Loucy (cell line): Measurements from ENCODE around the gene MADD.
A peak's percentile ranks its signal among the peaks of the same experiment; 100 is the strongest.

Experiments used
- H2AFZ ChIP-seq: fragments of 200-600 bp; sonication (generic); 2 replicates; pipeline ENCODE4 v1.6.0; 2016; ENCODE audit warnings: antibody characterized with exemption, mild to moderate bottlenecking, low read length, moderate library complexity
- H3F3A ChIP-seq: fragments of 200-600 bp; 2 replicates; pipeline ENCODE4 v1.6.0; 2016; ENCODE audit warnings: antibody characterized with exemption, low read depth, mild to moderate bottlenecking
- H3K27me3 ChIP-seq: fragments of 200-600 bp; sonication (generic); 2 replicates; pipeline ENCODE4 v1.6.1; 2014; ENCODE audit warnings: low read length, mild to moderate bottlenecking; ENCODE audit not compliant: insufficient read depth, poor library complexity, severe bottlenecking
- H3K36me3 ChIP-seq: fragments of 200-600 bp; sonication (generic); 2 replicates; pipeline ENCODE4 v1.6.1; 2016; ENCODE audit warnings: low read length; ENCODE audit not compliant: insufficient read depth
- H3K4me1 ChIP-seq: fragments of 200-600 bp; sonication (generic); 2 replicates; pipeline ENCODE4 v1.5.1; 2014; ENCODE audit warnings: low read length, mild to moderate bottlenecking; ENCODE audit not compliant: insufficient read depth, poor library complexity, severe bottlenecking
- H3K4me2 ChIP-seq: fragments of 200-600 bp; sonication (generic); 2 replicates; pipeline ENCODE4 v1.6.0; 2014; ENCODE audit warnings: antibody characterized with exemption, low read length, low read depth, mild to moderate bottlenecking; ENCODE audit not compliant: poor library complexity, severe bottlenecking
- H3K4me3 ChIP-seq: fragments of 200-600 bp; sonication (generic); 2 replicates; pipeline ENCODE4 v1.5.1; 2014; ENCODE audit warnings: low read length, mild to moderate bottlenecking, mixed read lengths; ENCODE audit not compliant: poor library complexity, severe bottlenecking
- H3K79me2 ChIP-seq: fragments of 200-600 bp; sonication (generic); 2 replicates; pipeline ENCODE4 v1.6.1; 2014; ENCODE audit warnings: low read length; ENCODE audit not compliant: insufficient read depth
- H3K9ac ChIP-seq: fragments of 200-600 bp; sonication (generic); 2 replicates; pipeline ENCODE4 v1.6.0; 2014; ENCODE audit warnings: mild to moderate bottlenecking, low read depth, low read length, moderate library complexity; ENCODE audit not compliant: poor library complexity, severe bottlenecking
- H3K9me2 ChIP-seq: fragments of 200-600 bp; sonication (generic); replicated peaks from 2 replicates; pipeline ENCODE4 v1.6.1; 2016; ENCODE audit warnings: low read depth, low read length, mixed read lengths
- H3K9me3 ChIP-seq: fragments of 200-600 bp; sonication (generic); 2 replicates; pipeline ENCODE4 v1.6.1; 2014; ENCODE audit warnings: mild to moderate bottlenecking, antibody characterized with exemption, low read length, low read depth; ENCODE audit not compliant: insufficient read depth
- H4K20me1 ChIP-seq: fragments of 200-600 bp; sonication (generic); 2 replicates; pipeline ENCODE4 v1.6.0; 2014; ENCODE audit warnings: antibody characterized with exemption, low read length, mild to moderate bottlenecking; ENCODE audit not compliant: insufficient read depth, poor library complexity, severe bottlenecking
- CTCF ChIP-seq: fragments of 200-600 bp; sonication (generic); conservative IDR thresholded peaks from 2 replicates; pipeline ENCODE4 v1.5.1; 2014; ENCODE audit warnings: mild to moderate bottlenecking, antibody characterized with exemption, low read length
- EZH2phosphoT487 ChIP-seq: fragments of 200-600 bp; IDR thresholded peaks from 2 replicates; pipeline ENCODE4 v1.6.1; 2018; ENCODE audit warnings: antibody characterized with exemption, mild to moderate bottlenecking, moderate library complexity, borderline replicate concordance

Gene MADD

GRCh38 chr11:47376107-47376524 is 106.2 kb downstream of the MADD start:
- no peaks in the 10 kb centered on the region for H3K27me3 ChIP-seq
- H2AFZ ChIP-seq, result no peak overlapping the region
- H3K4me1 ChIP-seq, result peaks cover 22% of the 10 kb centered on the region
- H3K36me3 ChIP-seq, result no peaks in the 10 kb centered on the region
- no peaks in the 10 kb centered on the region for H3K79me2 ChIP-seq
- no peak overlapping the region for H3K4me2 ChIP-seq
- no peaks in the 10 kb centered on the region for H3F3A ChIP-seq
- H3K9me2 ChIP-seq, result no peaks in the 10 kb centered on the region; the same call in 1 of the 2 replicates
- no peak overlapping the region for H3K4me3 ChIP-seq
- H3K9me3 ChIP-seq, result no peaks in the 10 kb centered on the region
- H3K9ac ChIP-seq, result no peak overlapping the region
- no peaks in the 10 kb centered on the region for H4K20me1 ChIP-seq
- no peak for TF ChIP-seq EZH2phosphoT487
- no peak for TF ChIP-seq CTCF

- Histone ChIP-seq H3K4me3 (no peak overlapping the region), H3K27me3 (no peaks in the 10 kb centered on the region), H3K4me2 (no peak overlapping the region), H3K36me3 (no peaks in the 10 kb centered on the region), H3K9me3 (no peaks in the 10 kb centered on the region), H3F3A (no peaks in the 10 kb centered on the region), H2AFZ (no peak overlapping the region), H4K20me1 (no peaks in the 10 kb centered on the region), H3K4me1 (peaks cover 22% of the 10 kb centered on the region), H3K79me2 (no peaks in the 10 kb centered on the region), H3K9ac (no peak overlapping the region), H3K9me2 (no peaks in the 10 kb centered on the region; the same call in 1 of the 2 replicates)
- TF ChIP-seq EZH2phosphoT487 (no peak), CTCF (no peak)
Measured at GRCh38 chr11:47376525-47377371, 106.8 kb downstream of the MADD start.

GRCh38 chr11:47377571-47378009 is 107.7 kb downstream of the MADD start:
- Histone ChIP-seq H3K9me2 (no peaks in the 10 kb centered on the region; the same call in 1 of the 2 replicates), H3F3A (no peaks in the 10 kb centered on the region), H3K4me2 (no peak overlapping the region), H3K4me3 (no peak overlapping the region), H4K20me1 (no peaks in the 10 kb centered on the region), H2AFZ (no peak overlapping the region), H3K4me1 (peaks cover 22% of the 10 kb centered on the region), H3K27me3 (no peaks in the 10 kb centered on the region), H3K79me2 (no peaks in the 10 kb centered on the region), H3K36me3 (no peaks in the 10 kb centered on the region), H3K9ac (peak overlapping the region; percentile 28), H3K9me3 (no peaks in the 10 kb centered on the region)
- no peak for TF ChIP-seq EZH2phosphoT487
- TF ChIP-seq CTCF, result no peak
